Uterus (tissue), 4 donors: ENCODE data around the gene TMC8. TPM values are rescaled to one million over a fixed set of nuclear protein-coding genes. Genes with fewer than 3 reads are reported as not detected.

Experiments used
- DNase-seq, 2 donors: peaks; one replicate each; pipeline ENCODE4 v3.0.0-alpha.2; 2019 to 2020
- H3K27ac ChIP-seq, 2 donors: fragments of 200-600 bp; sonication (generic); 1 replicate in 1 of 2; 2 replicates in 1 of 2; pipeline ENCODE4 v1.5.1; 2016 to 2018
- H3K27me3 ChIP-seq, 2 donors: fragments of 200-600 bp; sonication (generic); one replicate each; pipeline ENCODE4 v1.5.1; 2018 to 2019; ENCODE audit warnings: control low read depth in 1 of 2
- H3K36me3 ChIP-seq, 2 donors: fragments of 200-600 bp; sonication (generic); one replicate each; pipeline ENCODE4 v1.5.1; 2019; ENCODE audit warnings: control low read depth in 1 of 2
- H3K4me1 ChIP-seq, 2 donors: fragments of 200-600 bp; sonication (generic); one replicate each; pipeline ENCODE4 v1.5.1; 2018 to 2019; ENCODE audit warnings: control low read depth in 1 of 2
- H3K4me3 ChIP-seq, 2 donors: fragments of 200-600 bp; sonication (generic); 1 replicate in 1 of 2; 2 replicates in 1 of 2; pipeline ENCODE4 v1.5.1; 2018 to 2019; ENCODE audit warnings: mild to moderate bottlenecking in 1 of 2
- H3K9me3 ChIP-seq, 2 donors: fragments of 200-600 bp; sonication (generic); one replicate each; pipeline ENCODE4 v1.5.1; 2019; ENCODE audit warnings: control low read depth in 1 of 2
- CTCF ChIP-seq, 4 experiments: fragments of 200-600 bp in 2 of 4; fragments of 450-650 bp in 2 of 4; sonication (generic) in 2 of 4; IDR thresholded peaks; one replicate each; pipeline ENCODE4 v1.5.1; 2016 to 2019; ENCODE audit warnings: antibody characterized with exemption in 4 of 4, mild to moderate bottlenecking in 2 of 4, moderate library complexity in 1 of 4
- POLR2A ChIP-seq, 2 donors: fragments of 450-650 bp; IDR thresholded peaks; one replicate each; pipeline ENCODE4 v1.6.1; 2016; ENCODE audit warnings: antibody characterized with exemption in 2 of 2, mild to moderate bottlenecking in 1 of 2, moderate library complexity in 1 of 2
- intact Hi-C: fragments of 100-400 bp; cut with DNase I; formaldehyde crosslinking; loops from one replicate; pipeline ENCODE4 v1.15.1; 2023; ENCODE audit warnings: low total_unique reads
- total RNA-seq, 4 donors: library from RNA; depleted of rRNA in 3 of 4; stranded (reverse); fragments of >200 nt in 3 of 4; gene quantifications; one replicate each; pipeline versions ENCODE4 v1.1.0 to v1.2.4, GENCODE V29; 2014 to 2023
- donor health status: DM: yes; HTN: yes; CAD: no.

The TMC8 gene
- total RNA-seq, 4 donors from 2014 or later = 0.51 to 20.1 (median 3.1) TPM

GRCh38 chr17:78105551-78105950 is 25.0 kb upstream of the TMC8 start:
- Histone ChIP-seq H3K4me3 (no peak overlapping the region), H3K27ac (no peak overlapping the region), H3K9me3 (no peaks in the 10 kb centered on the region), H3K36me3 (no peaks in the 10 kb centered on the region), H3K4me1 (no peaks in the 10 kb centered on the region), H3K27me3 (no peaks in the 10 kb centered on the region)
- intact Hi-C loops = no loop called here
- TF ChIP-seq POLR2A (IDR thresholded peaks at IDR 0.05) (no peak), CTCF (IDR thresholded peaks at IDR 0.05) (no peak)
- no peak for DNase-seq

DNA sequence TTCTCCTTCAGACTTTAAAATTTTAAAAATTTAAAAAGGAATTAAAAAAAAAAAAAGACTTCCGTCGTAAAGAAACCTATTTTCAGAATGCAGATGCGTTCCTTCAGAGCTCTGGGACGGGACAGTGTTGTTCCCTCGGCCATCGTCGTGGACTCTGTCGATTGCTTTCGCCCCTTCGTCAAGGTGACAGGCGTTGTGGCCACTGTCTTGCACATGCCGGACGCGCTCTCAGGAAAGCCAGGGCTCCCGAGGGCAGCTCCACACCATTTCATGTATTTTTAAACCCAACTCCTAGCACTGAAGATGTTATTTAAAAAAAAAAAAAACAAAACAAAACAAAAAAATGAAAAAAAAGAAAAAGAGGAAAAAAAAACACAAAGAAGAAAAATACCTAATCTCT is 24.4 kb upstream of the TMC8 start:
- no peaks in the 10 kb centered on the region for H3K4me1 ChIP-seq
- intact Hi-C loops = no loop called here
- H3K4me3 ChIP-seq = no peak overlapping the region
- H3K27ac ChIP-seq = no peak overlapping the region
- H3K36me3 ChIP-seq = no peaks in the 10 kb centered on the region
- DNase-seq = no peak
- TF ChIP-seq POLR2A (IDR thresholded peaks at IDR 0.05) (no peak), CTCF (IDR thresholded peaks at IDR 0.05) (no peak)
- no peaks in the 10 kb centered on the region for H3K9me3 ChIP-seq
- no peaks in the 10 kb centered on the region for H3K27me3 ChIP-seq

DNA sequence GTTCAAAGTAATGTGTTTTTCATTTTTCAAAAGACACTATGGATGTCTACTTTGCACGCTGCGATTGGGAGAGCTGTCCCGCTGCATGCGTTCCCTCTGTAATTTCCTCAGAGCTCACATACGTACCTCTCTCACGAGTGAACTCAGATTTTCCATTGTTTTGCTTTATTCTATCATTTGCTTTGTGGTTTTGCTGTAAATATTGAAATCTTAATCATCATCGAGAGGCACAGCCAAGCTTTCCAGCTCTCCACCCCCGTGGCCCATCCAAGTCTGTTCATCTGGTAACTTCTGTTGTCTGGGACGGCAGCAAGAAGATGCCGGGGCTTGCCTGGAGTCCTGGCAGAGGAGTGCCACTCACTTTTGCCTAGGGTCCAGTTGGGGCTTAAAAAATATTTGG is 23.1 kb upstream of the TMC8 start:
- Histone ChIP-seq H3K36me3 (no peaks in the 10 kb centered on the region), H3K27ac (no peak overlapping the region), H3K4me1 (no peaks in the 10 kb centered on the region), H3K27me3 (no peaks in the 10 kb centered on the region), H3K9me3 (no peaks in the 10 kb centered on the region), H3K4me3 (no peak overlapping the region)
- TF ChIP-seq CTCF (IDR thresholded peaks at IDR 0.05) = no peak
- TF ChIP-seq POLR2A (IDR thresholded peaks at IDR 0.05) = no peak
- intact Hi-C loops = no loop called here
- no peak for DNase-seq

GRCh38 chr17:78107976-78108725 is 22.4 kb upstream of the TMC8 start:
- no peak overlapping the region for H3K27ac ChIP-seq
- intact Hi-C loops = no loop called here
- no peaks in the 10 kb centered on the region for H3K36me3 ChIP-seq
- H3K4me3 ChIP-seq = no peak overlapping the region
- H3K9me3 ChIP-seq = no peaks in the 10 kb centered on the region
- no peaks in the 10 kb centered on the region for H3K27me3 ChIP-seq
- TF ChIP-seq POLR2A (IDR thresholded peaks at IDR 0.05) = no peak
- no peak for TF ChIP-seq CTCF (IDR thresholded peaks at IDR 0.05)
- peak in 1 of 2 donors; percentile 14 for DNase-seq
- no peaks in the 10 kb centered on the region for H3K4me1 ChIP-seq

GRCh38 chr17:78108726-78109488 is 21.7 kb upstream of the TMC8 start:
- Histone ChIP-seq H3K36me3 (no peaks in the 10 kb centered on the region), H3K4me1 (no peaks in the 10 kb centered on the region), H3K4me3 (no peak overlapping the region), H3K27me3 (no peaks in the 10 kb centered on the region), H3K27ac (no peak overlapping the region), H3K9me3 (no peaks in the 10 kb centered on the region)
- DNase-seq = no peak
- intact Hi-C loops = no loop called here
- TF ChIP-seq POLR2A (IDR thresholded peaks at IDR 0.05) (no peak), CTCF (IDR thresholded peaks at IDR 0.05) (no peak)
